HG03135 (cell line): Measurements from ENCODE around the gene KCNH3.
"Not testable (repeated sequence)": the region's sequence is repeated elsewhere in the genome, so short reads cannot be mapped to it uniquely, and the experiment has no call there.

Experiments used
- ATAC-seq: cut with Tn5 transposase; IDR thresholded peaks from one replicate; pipeline ENCODE4 v1.9.1; 2021; ENCODE audit warnings: mild to moderate bottlenecking, moderate library complexity; ENCODE audit not compliant: unreplicated experiment

KCNH3 gene

DNA sequence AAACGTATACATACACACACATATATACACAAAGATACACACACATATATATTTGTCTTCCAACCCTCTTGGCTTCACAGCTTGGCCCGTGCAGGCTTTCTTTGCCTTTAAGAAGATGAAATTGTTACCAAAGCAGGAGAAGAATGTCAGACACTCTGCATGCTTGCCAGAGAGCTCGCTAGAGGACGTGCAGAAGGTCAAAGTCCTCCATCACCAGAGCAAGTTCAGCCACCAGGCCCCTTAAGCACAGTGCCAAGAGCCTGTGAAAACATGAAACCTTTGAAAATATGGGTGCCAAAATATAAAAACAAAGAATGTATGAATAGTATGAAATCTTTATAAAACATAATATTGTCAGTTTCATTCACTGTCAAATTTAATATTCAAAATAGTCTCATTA is 44.0 kb downstream of the KCNH3 start:
- no peak for ATAC-seq

DNA sequence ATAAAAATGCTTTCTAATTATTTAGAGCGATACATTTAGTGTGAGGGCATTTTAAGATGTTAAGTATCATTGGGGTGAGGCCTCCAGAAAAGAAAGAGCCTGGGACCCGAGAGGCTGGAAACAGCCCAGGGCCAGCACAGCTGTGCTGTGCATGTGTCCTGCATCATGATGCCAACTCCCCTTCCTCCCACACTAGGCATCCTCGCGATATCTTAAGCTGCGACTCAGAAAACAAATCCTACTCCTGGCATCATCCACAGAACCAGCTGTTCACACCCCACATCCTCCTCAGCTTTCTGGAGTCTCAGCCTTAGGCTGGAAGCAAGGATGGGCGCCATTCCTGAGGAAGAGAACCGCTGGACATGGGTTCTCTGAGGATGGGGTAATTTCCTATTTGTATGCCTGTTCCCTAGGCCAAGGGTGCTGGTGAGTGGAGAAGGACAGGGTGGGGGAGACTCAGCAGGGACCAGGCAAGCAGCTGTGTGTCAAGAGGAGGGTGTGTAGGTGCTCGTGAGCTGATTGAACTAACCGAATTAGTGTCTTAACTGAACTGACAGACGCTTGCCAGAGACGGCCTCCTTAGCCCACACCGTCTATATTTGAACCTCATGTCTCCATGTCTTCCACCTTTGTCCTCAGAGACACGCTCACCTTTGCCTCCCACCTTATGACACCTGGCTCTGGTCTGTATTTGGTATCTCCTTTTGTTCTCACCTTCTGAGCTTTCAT is 44.7 kb downstream of the KCNH3 start:
- no peak for ATAC-seq

DNA sequence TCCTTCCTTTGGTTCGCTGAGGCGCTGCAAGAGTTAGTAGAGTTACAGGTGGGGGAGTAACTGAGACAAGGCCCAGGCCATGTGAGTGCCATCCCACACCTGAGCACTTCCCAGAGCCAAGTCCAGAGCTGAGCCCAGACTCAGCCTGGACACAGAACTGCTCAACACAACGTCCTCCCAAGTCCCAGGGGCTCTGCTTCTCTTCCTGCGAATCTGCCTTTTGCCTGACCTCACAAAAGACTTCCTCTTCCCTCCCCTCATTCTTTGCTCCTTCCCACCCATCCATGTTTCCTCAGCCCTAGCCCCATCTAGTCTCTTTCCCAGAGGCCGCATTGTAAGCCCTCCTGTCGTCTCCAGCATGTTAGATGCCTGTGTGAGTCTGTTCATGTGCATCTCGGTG is 45.8 kb downstream of the KCNH3 start:
- no peak for ATAC-seq

DNA sequence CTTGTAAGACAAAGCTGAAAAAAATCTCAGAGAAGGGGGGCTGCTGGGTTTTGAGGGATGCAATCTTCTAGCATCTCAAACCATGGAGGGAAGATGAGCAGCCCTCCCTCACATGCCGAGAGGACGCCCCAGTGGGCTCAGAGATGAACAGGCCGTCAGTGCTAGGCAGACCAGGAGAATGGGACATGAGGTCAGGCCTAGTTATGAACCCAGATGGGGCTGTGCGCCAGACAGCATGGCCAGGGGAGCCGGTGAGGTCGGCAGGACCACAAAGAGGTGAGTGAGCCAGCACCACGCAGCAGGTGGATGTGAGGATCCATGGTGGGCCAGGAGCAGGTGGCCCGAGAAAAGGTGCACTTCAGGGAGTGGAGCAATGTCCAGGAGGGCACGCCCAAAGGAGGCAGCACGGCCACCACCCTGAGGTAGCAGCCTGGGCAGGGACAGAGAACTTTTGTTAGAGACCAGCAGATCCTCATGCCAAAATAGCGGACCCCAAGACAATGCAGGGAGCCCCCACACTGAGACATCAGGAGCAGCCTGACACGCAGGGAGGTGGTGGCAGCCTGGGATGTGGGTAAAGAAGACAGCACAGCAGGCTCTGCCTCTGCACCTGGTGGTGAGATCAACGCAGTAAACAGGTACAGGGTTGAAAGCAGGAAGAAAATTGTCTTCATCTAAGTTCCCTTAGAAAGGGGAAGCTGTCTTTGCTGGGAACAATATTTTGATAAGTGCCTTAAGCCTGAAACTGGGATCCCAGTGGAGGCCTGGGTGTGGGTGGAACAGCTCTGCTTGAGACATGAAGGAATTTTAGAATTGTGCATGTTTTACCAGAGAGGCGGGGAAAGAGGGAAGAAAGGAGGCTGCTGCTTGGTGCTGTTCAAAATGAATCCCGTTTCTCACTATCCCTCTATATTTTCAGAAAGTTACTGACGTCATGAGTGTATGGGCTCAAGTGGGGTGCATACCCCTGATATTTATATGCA is 46.9 kb downstream of the KCNH3 start:
- ATAC-seq = no peak

DNA sequence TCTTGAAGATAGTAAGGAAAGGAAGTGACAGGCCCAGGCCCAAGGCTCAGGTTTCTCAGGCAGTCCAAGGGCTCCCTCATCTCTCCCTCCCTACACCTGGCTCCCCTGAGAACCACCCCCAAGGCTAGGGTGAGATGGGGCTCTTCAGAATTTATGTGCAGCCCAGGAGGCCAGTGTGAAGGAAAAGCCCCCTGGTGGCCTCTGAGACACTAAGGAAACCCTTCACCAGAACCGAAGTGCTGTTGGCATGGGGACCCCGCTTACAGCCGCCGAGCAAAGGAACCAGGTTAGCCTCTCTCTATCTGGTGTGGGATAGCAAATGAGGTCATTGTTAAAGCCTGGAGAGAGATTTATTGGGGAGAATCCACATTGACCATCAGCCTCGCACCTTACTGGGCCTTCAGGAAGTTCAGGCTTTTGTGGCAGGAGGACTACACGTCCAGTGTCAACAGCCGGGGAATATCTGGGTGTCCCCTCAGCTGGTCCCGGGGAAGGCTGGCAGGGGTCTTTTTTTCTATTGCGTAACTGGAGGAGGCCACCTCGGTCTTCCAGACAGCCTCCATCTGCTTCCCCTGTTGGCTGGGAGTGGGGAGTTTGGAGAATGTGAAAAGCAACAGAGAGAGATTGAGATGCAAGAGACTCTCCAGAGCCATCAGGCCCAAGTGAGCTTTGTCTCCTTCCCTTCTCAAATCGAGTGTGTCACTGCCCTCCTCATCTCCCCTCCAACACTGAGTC is 48.5 kb downstream of the KCNH3 start:
- no peak for ATAC-seq

DNA sequence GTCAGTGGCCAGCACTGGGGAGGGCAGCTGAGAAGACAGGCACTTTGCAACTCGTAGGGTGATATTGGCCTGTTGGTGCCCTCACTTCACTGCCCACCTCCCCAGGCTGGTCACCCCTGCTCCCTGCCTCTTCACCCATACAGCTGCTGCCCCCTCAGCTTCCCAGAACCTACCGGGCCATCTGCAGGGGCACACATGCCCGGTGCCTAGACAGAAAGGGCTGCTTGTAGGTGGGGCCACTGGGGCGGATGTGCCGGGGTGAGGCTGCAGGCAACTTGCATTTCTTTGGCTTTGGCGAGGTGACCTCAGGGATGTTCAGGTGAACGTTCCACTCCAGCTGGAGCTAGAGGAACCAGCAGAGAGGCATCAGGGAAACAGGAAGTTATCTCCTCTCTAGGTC is 49.5 kb downstream of the KCNH3 start:
- ATAC-seq = no peak

DNA sequence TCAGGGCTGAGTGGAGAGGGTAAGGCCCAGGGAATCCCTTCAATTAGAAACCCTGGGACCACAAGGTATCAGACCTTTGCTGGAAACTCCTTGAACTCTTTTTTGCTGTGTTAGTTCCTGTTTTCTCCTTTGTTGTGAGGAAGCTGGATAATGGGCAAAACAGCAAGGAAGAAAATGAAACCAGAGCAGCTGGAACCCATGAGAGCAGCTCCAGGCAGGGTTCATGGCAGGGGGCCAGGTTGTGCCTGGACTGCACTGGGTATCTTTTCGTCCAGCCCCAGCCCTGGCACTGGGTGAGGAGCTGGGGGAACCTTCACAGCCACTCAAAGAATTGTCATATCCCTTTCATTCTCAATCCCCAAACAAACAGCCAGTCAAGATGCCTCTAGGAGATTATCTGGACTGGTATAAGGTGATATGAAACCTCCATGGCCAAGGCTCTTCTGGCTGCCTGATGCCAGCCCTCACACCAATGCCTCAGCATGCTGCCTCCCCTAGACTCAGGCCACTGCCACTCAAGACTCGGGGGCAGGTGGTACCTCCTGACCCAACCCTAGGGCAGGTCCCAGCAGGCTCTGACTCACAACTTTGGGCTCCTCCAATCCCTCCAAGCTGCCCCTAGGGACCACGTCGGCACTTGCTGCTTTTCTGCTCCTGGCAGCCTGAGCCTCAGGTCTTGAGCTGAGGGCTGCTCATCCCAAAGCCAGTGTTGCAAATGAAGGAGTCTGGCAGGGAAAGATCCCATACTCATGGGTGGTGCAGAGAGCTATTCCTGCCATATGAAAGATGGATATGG is 50.1 kb downstream of the KCNH3 start:
- ATAC-seq = no peak

DNA sequence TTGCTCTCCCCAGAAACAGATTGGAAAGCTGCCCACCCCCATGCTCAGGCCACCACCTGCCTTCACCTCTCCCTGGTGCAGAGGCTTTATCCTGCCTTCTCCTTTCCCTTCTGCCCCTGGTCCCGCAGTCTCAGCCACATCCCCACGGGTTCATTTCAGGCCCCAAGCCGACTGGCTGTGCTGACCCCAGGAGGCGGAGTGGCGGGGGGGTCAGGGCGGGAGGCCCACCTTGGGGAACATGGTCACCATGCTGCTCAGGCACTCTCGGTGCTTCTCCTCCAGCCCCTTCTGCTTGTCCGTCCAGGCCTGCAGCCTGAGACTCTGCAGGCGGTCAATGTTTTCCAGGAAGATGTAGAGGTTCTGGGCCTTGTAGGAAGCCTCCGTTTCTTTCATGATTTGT is 59.7 kb downstream of the KCNH3 start:
- no peak for ATAC-seq

DNA sequence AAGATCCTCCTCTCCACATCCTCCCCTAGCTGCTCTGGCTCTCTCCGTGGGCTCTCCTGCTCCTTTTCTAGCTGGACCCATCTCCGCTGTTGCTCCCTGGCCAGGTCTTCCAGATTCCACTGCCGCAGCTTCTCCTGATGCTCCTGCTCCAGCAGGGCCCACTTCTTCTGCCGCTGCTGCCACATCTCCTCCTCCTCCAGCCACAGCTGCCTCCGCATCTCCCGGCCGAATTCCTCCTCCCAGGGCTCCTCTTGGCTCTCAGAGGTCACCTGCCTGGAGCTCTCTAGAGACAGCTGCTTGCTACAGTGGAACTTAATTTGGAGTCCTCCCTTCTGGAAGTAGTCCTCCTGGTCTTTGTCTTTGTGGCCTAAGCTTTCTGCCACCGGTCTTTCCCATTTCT is 61.1 kb downstream of the KCNH3 start:
- ATAC-seq = no peak

DNA sequence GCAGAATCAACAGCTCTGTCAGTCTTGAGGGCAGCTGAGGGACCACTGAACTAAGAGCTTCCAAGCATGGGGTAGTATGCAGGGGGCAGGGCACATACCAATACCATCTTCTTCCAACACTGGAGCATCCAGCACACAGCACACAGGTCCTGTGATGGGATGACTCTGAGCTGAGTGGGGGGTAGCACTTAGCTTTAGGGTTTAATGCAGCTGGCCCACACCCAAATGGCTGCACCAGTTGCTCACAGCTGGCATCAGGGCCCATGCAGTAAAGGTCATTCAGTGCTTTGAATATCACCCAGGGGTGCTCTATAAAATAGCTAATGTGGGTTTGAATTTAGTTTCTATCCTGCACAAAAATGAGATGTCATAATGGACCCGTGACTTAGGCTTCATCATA is 64.9 kb downstream of the KCNH3 start:
- no peak for ATAC-seq

DNA sequence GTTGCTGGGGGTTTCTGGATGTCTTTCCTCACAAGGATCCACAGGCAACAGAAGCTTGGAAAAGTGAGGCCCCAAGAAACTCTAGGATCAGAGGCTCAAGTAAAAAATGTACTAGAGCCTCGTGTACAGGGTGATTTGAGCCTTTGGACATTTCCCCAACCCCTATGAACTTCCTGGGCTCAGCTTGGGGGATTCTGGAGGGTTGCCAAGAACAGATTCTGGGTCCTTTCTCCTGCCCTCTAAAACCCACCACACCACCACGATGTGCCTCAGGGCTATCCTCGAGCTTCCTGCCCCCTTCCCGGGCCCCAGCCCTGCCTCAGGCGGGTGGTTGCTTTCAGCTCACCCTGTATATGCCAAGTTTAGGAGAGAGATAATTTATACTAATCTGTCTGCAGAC is 66.0 kb downstream of the KCNH3 start:
- ATAC-seq = no peak

DNA sequence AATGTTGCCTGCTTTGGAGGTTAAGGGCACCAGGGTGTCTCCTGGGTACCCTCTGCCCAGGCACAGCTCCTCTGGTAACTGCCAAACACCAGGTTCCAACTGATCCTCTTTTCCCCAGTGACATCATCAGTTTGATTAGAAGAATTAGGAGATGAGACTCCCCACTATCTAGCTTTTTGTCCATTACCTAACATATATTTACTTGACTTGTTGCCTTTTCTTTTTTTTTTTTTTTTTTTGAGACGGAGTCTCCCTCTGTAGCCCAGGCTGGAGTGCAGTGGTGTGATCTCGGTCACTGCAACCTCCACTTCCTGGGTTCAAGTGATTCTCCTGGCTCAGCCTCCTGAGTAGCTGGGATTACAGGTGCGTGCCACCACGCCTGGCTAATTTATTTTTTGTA is 66.7 kb downstream of the KCNH3 start, which contains the start of gene FAM186B:
TSS of gene FAM186B (minus strand) at position 101 of the 400 bp plus-strand sequence. CDS start 162 bp downstream, outside the sequence.
- not testable (repeated sequence) for ATAC-seq
